Measurements from ENCODE around the gene PACS2. TPM values are rescaled to one million over a fixed set of nuclear protein-coding genes. Genes with fewer than 3 reads are reported as not detected.
"Not testable (repeated sequence)": the region's sequence is repeated elsewhere in the genome, so short reads cannot be mapped to it uniquely, and the experiment has no call there.

The PACS2 gene
- total RNA-seq, 1 experiment from 2014 or later = 55.2 TPM

DNA sequence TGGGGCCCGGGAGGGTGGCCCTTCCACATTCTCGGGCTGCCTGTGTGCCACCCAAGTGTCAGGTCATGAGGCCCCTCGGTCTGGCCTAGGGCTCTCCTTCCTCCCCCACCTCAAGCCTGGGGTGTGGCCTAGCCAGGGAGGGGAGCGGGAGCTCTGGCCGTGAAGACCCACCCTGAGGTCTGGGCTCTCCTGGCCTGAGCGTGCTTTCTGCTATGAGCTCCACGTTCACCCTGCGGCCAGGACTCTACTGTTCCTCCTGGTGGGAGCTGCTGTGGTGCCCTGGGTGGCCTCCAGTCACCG is 12.0 kb downstream of the PACS2 start:
- in situ Hi-C loops (cut with HindIII; ENCODE audit: low pct_unique_long_range_greater_than_20kb, low sequenced_read_pairs) = no loop called here
- BruUV-seq (replicated peaks) = no TSS peak
- Histone ChIP-seq H3K9me3 (ENCODE audit: control insufficient read depth, insufficient read depth, low read depth, low read length) (no peaks in the 10 kb centered on the region), H3K27ac (ENCODE audit: low read length) (no peak overlapping the region), H3K4me1 (ENCODE audit: control insufficient read depth, insufficient read depth, low read length) (no peaks in the 10 kb centered on the region), H3K4me3 (ENCODE audit: low read depth in 2 of 2, low read length in 2 of 2) (no peak overlapping the region), H3K27me3 (ENCODE audit: control insufficient read depth, insufficient read depth, low read length) (no peaks in the 10 kb centered on the region), H3K36me3 (ENCODE audit: control insufficient read depth, insufficient read depth, low read length) (no peaks in the 10 kb centered on the region)
- no peak for ATAC-seq
- intact Hi-C loops (cut with micrococcal nuclease; ENCODE audit: unreplicated experiment) = no loop called here
- ChIA-PET CTCF (interaction anchor here (0.6 kb wide), 1 partner anchor 13 kb away, joined by 4 read pairs; no protein-coding TSS in a partner anchor), POLR2A (no interaction called here)
- TF ChIP-seq, protein P1, sequence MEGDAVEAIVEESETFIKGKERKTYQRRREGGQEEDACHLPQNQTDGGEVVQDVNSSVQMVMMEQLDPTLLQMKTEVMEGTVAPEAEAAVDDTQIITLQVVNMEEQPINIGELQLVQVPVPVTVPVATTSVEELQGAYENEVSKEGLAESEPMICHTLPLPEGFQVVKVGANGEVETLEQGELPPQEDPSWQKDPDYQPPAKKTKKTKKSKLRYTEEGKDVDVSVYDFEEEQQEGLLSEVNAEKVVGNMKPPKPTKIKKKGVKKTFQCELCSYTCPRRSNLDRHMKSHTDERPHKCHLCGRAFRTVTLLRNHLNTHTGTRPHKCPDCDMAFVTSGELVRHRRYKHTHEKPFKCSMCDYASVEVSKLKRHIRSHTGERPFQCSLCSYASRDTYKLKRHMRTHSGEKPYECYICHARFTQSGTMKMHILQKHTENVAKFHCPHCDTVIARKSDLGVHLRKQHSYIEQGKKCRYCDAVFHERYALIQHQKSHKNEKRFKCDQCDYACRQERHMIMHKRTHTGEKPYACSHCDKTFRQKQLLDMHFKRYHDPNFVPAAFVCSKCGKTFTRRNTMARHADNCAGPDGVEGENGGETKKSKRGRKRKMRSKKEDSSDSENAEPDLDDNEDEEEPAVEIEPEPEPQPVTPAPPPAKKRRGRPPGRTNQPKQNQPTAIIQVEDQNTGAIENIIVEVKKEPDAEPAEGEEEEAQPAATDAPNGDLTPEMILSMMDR (IDR thresholded peaks at IDR 0.05) = no peak
- TF ChIP-seq, protein P2, sequence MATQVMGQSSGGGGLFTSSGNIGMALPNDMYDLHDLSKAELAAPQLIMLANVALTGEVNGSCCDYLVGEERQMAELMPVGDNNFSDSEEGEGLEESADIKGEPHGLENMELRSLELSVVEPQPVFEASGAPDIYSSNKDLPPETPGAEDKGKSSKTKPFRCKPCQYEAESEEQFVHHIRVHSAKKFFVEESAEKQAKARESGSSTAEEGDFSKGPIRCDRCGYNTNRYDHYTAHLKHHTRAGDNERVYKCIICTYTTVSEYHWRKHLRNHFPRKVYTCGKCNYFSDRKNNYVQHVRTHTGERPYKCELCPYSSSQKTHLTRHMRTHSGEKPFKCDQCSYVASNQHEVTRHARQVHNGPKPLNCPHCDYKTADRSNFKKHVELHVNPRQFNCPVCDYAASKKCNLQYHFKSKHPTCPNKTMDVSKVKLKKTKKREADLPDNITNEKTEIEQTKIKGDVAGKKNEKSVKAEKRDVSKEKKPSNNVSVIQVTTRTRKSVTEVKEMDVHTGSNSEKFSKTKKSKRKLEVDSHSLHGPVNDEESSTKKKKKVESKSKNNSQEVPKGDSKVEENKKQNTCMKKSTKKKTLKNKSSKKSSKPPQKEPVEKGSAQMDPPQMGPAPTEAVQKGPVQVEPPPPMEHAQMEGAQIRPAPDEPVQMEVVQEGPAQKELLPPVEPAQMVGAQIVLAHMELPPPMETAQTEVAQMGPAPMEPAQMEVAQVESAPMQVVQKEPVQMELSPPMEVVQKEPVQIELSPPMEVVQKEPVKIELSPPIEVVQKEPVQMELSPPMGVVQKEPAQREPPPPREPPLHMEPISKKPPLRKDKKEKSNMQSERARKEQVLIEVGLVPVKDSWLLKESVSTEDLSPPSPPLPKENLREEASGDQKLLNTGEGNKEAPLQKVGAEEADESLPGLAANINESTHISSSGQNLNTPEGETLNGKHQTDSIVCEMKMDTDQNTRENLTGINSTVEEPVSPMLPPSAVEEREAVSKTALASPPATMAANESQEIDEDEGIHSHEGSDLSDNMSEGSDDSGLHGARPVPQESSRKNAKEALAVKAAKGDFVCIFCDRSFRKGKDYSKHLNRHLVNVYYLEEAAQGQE (IDR thresholded peaks at IDR 0.05; ENCODE audit: insufficient read depth in 1 of 2, low read depth in 2 of 2, low read length in 1 of 2) = no peak
- TF ChIP-seq SIN3A (IDR thresholded peaks at IDR 0.05; ENCODE audit: borderline replicate concordance, insufficient read depth, low read depth, low read length) = no peak
- no peak for TF ChIP-seq POLR2AphosphoS5 (IDR thresholded peaks at IDR 0.05; ENCODE audit: low read depth, low read length)
- TF ChIP-seq TCF7L2 (IDR thresholded peaks at IDR 0.05; ENCODE audit: low read depth, low read length) = no peak
- DNase-seq (ENCODE audit: low read depth, low spot score) = no peak

DNA sequence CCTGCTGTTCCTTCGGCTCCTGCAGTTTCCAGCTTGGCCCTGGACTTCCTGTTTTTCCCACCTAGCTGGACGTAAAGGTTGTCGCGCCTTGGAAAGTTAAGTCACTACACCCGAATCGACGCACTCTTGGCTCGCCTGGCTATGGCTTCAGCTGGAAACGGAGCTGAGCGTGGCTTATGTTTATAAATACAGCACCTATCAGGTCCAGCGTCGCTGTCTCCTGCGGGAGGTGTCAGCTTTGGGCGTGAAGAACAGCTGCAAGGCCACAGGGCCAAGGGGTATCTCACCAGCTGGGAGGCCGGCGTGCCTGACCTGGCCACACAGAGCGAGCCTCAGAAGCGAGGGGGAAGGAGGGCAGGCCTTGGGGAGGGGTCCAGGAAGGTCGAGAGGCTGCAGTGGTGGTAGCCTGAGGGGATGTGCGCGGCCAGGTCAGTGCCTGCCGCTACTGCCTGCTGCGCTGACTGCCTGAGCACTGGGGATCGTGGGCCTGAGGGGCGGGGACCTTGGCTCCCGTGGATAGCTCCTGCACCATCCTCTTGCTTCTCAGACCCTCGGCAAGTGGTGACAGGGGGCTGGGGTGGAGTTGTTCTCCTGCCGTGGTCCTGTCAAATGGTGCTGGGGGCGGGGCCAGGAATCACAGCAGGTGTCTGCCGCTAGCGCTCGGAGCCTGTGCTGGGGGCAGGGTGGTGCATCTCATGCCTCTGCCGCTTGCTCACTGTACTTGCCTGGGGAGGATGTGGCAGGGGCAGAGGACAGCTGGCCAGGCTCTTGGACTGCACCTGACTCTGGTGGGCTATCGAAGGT is 12.5 kb downstream of the PACS2 start:
- intact Hi-C loops (cut with micrococcal nuclease; ENCODE audit: unreplicated experiment) = no loop called here
- DNase-seq (ENCODE audit: low read depth, low spot score) (no peak), ATAC-seq (no peak)
- ChIA-PET CTCF (interaction anchor here (0.6 kb wide), 1 partner anchor 13 kb away, joined by 4 read pairs; no protein-coding TSS in a partner anchor), POLR2A (no interaction called here)
- TF ChIP-seq, protein P1 (IDR thresholded peaks at IDR 0.05) = no peak
- no peak for TF ChIP-seq POLR2AphosphoS5 (IDR thresholded peaks at IDR 0.05; ENCODE audit: low read depth, low read length)
- no peak for TF ChIP-seq SIN3A (IDR thresholded peaks at IDR 0.05; ENCODE audit: borderline replicate concordance, insufficient read depth, low read depth, low read length)
- TF ChIP-seq, protein P2 (IDR thresholded peaks at IDR 0.05; ENCODE audit: insufficient read depth in 1 of 2, low read depth in 2 of 2, low read length in 1 of 2) = no peak
- no peak for TF ChIP-seq TCF7L2 (IDR thresholded peaks at IDR 0.05; ENCODE audit: low read depth, low read length)
- no TSS peak for BruUV-seq (replicated peaks)
- H3K27me3 ChIP-seq (ENCODE audit: control insufficient read depth, insufficient read depth, low read length) = no peaks in the 10 kb centered on the region
- no peaks in the 10 kb centered on the region for H3K36me3 ChIP-seq (ENCODE audit: control insufficient read depth, insufficient read depth, low read length)
- no peak overlapping the region for H3K27ac ChIP-seq (ENCODE audit: low read length)
- no peak overlapping the region for H3K4me3 ChIP-seq (ENCODE audit: low read depth in 2 of 2, low read length in 2 of 2)
- in situ Hi-C loops (cut with HindIII; ENCODE audit: low pct_unique_long_range_greater_than_20kb, low sequenced_read_pairs) = no loop called here
- H3K4me1 ChIP-seq (ENCODE audit: control insufficient read depth, insufficient read depth, low read length) = no peaks in the 10 kb centered on the region
- H3K9me3 ChIP-seq (ENCODE audit: control insufficient read depth, insufficient read depth, low read depth, low read length) = no peaks in the 10 kb centered on the region

DNA sequence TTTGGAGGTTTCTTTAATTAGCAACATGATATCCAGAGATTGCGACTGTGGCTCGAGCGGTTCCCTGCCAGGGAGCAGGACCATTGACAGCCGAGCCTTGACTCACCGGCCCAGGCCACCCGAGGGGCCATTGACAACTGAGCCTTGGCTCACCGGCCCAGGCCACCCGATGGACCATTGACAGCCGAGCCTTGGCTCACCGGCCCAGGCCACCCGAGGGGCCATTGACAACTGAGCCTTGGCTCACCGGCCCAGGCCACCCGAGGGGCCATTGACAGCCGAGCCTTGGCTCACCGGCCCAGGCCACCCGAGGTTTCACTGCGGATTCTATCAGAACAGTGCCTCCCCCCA is 13.1 kb downstream of the PACS2 start:
- H3K27me3 ChIP-seq (ENCODE audit: control insufficient read depth, insufficient read depth, low read length); DNase-seq (ENCODE audit: low read depth, low spot score); intact Hi-C loops (cut with micrococcal nuclease; ENCODE audit: unreplicated experiment); H3K9me3 ChIP-seq (ENCODE audit: control insufficient read depth, insufficient read depth, low read depth, low read length); CTCF ChIA-PET; H3K27ac ChIP-seq (ENCODE audit: low read length); in situ Hi-C loops (cut with HindIII; ENCODE audit: low pct_unique_long_range_greater_than_20kb, low sequenced_read_pairs); H3K4me3 ChIP-seq (ENCODE audit: low read depth in 2 of 2, low read length in 2 of 2); BruUV-seq (replicated peaks); H3K36me3 ChIP-seq (ENCODE audit: control insufficient read depth, insufficient read depth, low read length); H3K4me1 ChIP-seq (ENCODE audit: control insufficient read depth, insufficient read depth, low read length); POLR2A ChIA-PET; ATAC-seq: not testable (repeated sequence)
